ENCODE measurements around the gene FMN2.

Gene FMN2

GRCh38 chr1:240501115-240501514 lies 409.4 kb downstream of the FMN2 start:
- DNase-seq (ENCODE audit: low read depth): no peak
- no peak for TF ChIP-seq CTCF (conservative IDR thresholded peaks at IDR 0.05; ENCODE audit: low read depth, low read length)
- no peak overlapping the region for H3K4me3 ChIP-seq (ENCODE audit: low read depth, low read length)

GRCh38 chr1:240503036-240503435 lies 411.4 kb downstream of the FMN2 start:
- no peak for TF ChIP-seq CTCF (conservative IDR thresholded peaks at IDR 0.05; ENCODE audit: low read depth, low read length)
- DNase-seq (ENCODE audit: low read depth): no peak
- H3K4me3 ChIP-seq (ENCODE audit: low read depth, low read length): no peak overlapping the region

- no peak for TF ChIP-seq CTCF (conservative IDR thresholded peaks at IDR 0.05; ENCODE audit: low read depth, low read length)
- no peak overlapping the region for H3K4me3 ChIP-seq (ENCODE audit: low read depth, low read length)
Observed at GRCh38 chr1:240503558-240503957, 411.9 kb downstream of the FMN2 start.

GRCh38 chr1:240506176-240506575 lies 414.5 kb downstream of the FMN2 start:
- no peak overlapping the region for H3K4me3 ChIP-seq (ENCODE audit: low read depth, low read length)
- TF ChIP-seq CTCF (conservative IDR thresholded peaks at IDR 0.05; ENCODE audit: low read depth, low read length): no peak
- no peak for DNase-seq (ENCODE audit: low read depth)

More at GRCh38 chr1:240503558-240503957, 411.9 kb downstream of the FMN2 start:
- DNase-seq (ENCODE audit: low read depth): no peak

GRCh38 chr1:240508201-240508600 lies 416.5 kb downstream of the FMN2 start:
- H3K4me3 ChIP-seq (ENCODE audit: low read depth, low read length): no peak overlapping the region
- DNase-seq (ENCODE audit: low read depth): no peak
- no peak for TF ChIP-seq CTCF (conservative IDR thresholded peaks at IDR 0.05; ENCODE audit: low read depth, low read length)

- no peak for DNase-seq (ENCODE audit: low read depth)
- H3K4me3 ChIP-seq (ENCODE audit: low read depth, low read length): no peak overlapping the region
- TF ChIP-seq CTCF (conservative IDR thresholded peaks at IDR 0.05; ENCODE audit: low read depth, low read length): no peak
Observed at GRCh38 chr1:240508950-240509349, 417.3 kb downstream of the FMN2 start.

- no peak for DNase-seq (ENCODE audit: low read depth)
- no peak for TF ChIP-seq CTCF (conservative IDR thresholded peaks at IDR 0.05; ENCODE audit: low read depth, low read length)
- H3K4me3 ChIP-seq (ENCODE audit: low read depth, low read length): no peak overlapping the region
Observed at GRCh38 chr1:240511789-240512188, 420.1 kb downstream of the FMN2 start.

Data from choroid plexus epithelial cell (primary cell).